ENCODE measurements around the gene EEA1. TPM values are rescaled to one million over a fixed set of nuclear protein-coding genes. Genes with fewer than 3 reads are reported as not detected.

EEA1 gene
- total and polyA plus RNA-seq, 2 of the 8 experiments (the other 6 are each of a cell fraction or from before 2014, with no cell fraction given) = 1.0 to 18.8 TPM

DNA sequence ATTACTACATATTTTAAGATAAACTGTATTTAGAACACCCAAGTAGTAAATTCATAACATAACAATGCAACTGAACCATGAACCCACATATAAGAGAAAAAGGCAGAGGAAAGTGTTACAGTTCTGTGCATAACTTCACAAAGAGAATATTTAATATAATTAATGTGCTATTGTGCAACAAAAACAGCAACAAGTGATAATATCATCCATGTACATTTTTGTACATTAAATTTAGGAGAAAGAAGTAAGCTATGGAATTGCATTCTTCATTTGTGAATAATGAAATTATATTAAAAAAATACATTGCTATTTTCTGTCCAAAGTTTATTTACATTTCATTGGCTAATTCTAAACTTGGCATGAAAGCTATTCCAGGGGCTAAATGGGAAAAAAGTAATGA lies 153.7 kb downstream of the EEA1 start (continued):
- TF ChIP-seq, protein P1, sequence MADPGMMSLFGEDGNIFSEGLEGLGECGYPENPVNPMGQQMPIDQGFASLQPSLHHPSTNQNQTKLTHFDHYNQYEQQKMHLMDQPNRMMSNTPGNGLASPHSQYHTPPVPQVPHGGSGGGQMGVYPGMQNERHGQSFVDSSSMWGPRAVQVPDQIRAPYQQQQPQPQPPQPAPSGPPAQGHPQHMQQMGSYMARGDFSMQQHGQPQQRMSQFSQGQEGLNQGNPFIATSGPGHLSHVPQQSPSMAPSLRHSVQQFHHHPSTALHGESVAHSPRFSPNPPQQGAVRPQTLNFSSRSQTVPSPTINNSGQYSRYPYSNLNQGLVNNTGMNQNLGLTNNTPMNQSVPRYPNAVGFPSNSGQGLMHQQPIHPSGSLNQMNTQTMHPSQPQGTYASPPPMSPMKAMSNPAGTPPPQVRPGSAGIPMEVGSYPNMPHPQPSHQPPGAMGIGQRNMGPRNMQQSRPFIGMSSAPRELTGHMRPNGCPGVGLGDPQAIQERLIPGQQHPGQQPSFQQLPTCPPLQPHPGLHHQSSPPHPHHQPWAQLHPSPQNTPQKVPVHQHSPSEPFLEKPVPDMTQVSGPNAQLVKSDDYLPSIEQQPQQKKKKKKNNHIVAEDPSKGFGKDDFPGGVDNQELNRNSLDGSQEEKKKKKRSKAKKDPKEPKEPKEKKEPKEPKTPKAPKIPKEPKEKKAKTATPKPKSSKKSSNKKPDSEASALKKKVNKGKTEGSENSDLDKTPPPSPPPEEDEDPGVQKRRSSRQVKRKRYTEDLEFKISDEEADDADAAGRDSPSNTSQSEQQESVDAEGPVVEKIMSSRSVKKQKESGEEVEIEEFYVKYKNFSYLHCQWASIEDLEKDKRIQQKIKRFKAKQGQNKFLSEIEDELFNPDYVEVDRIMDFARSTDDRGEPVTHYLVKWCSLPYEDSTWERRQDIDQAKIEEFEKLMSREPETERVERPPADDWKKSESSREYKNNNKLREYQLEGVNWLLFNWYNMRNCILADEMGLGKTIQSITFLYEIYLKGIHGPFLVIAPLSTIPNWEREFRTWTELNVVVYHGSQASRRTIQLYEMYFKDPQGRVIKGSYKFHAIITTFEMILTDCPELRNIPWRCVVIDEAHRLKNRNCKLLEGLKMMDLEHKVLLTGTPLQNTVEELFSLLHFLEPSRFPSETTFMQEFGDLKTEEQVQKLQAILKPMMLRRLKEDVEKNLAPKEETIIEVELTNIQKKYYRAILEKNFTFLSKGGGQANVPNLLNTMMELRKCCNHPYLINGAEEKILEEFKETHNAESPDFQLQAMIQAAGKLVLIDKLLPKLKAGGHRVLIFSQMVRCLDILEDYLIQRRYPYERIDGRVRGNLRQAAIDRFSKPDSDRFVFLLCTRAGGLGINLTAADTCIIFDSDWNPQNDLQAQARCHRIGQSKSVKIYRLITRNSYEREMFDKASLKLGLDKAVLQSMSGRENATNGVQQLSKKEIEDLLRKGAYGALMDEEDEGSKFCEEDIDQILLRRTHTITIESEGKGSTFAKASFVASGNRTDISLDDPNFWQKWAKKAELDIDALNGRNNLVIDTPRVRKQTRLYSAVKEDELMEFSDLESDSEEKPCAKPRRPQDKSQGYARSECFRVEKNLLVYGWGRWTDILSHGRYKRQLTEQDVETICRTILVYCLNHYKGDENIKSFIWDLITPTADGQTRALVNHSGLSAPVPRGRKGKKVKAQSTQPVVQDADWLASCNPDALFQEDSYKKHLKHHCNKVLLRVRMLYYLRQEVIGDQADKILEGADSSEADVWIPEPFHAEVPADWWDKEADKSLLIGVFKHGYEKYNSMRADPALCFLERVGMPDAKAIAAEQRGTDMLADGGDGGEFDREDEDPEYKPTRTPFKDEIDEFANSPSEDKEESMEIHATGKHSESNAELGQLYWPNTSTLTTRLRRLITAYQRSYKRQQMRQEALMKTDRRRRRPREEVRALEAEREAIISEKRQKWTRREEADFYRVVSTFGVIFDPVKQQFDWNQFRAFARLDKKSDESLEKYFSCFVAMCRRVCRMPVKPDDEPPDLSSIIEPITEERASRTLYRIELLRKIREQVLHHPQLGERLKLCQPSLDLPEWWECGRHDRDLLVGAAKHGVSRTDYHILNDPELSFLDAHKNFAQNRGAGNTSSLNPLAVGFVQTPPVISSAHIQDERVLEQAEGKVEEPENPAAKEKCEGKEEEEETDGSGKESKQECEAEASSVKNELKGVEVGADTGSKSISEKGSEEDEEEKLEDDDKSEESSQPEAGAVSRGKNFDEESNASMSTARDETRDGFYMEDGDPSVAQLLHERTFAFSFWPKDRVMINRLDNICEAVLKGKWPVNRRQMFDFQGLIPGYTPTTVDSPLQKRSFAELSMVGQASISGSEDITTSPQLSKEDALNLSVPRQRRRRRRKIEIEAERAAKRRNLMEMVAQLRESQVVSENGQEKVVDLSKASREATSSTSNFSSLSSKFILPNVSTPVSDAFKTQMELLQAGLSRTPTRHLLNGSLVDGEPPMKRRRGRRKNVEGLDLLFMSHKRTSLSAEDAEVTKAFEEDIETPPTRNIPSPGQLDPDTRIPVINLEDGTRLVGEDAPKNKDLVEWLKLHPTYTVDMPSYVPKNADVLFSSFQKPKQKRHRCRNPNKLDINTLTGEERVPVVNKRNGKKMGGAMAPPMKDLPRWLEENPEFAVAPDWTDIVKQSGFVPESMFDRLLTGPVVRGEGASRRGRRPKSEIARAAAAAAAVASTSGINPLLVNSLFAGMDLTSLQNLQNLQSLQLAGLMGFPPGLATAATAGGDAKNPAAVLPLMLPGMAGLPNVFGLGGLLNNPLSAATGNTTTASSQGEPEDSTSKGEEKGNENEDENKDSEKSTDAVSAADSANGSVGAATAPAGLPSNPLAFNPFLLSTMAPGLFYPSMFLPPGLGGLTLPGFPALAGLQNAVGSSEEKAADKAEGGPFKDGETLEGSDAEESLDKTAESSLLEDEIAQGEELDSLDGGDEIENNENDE (IDR thresholded peaks at IDR 0.05; ENCODE audit: insufficient replicate concordance, low read length) = no peak
- TF ChIP-seq, protein P2, sequence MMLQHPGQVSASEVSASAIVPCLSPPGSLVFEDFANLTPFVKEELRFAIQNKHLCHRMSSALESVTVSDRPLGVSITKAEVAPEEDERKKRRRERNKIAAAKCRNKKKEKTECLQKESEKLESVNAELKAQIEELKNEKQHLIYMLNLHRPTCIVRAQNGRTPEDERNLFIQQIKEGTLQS (IDR thresholded peaks at IDR 0.05; ENCODE audit: insufficient read depth, low read depth, low read length) = no peak
- TF ChIP-seq POLR2A (IDR thresholded peaks at IDR 0.05; ENCODE audit: control extremely low read depth in 1 of 2, low read depth in 2 of 2, low read length in 2 of 2) (no peak), SP4 (IDR thresholded peaks at IDR 0.05; ENCODE audit: low read length) (no peak), TAF1 (IDR thresholded peaks at IDR 0.05; ENCODE audit: low read depth, low read length) (no peak), SP2 (IDR thresholded peaks at IDR 0.05; ENCODE audit: low read length) (no peak), TEAD4 (IDR thresholded peaks at IDR 0.05; ENCODE audit: low read depth, low read length) (no peak), CBX5 (IDR thresholded peaks at IDR 0.05; ENCODE audit: low read depth, low read length) (no peak), RAD21 (IDR thresholded peaks at IDR 0.05 in 1 of 2, conservative IDR thresholded peaks at IDR 0.05 in 1 of 2; ENCODE audit: low read depth in 2 of 2, low read length in 2 of 2) (no peak)
- TF ChIP-seq, protein P3, sequence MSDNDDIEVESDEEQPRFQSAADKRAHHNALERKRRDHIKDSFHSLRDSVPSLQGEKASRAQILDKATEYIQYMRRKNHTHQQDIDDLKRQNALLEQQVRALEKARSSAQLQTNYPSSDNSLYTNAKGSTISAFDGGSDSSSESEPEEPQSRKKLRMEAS (IDR thresholded peaks at IDR 0.05) = no peak

All from H1 (cell line).